Left ventricle myocardium inferior (tissue), 1 donor: ENCODE data around the gene SLC25A3. TPM values are rescaled to one million over a fixed set of nuclear protein-coding genes. Genes with fewer than 3 reads are reported as not detected.
A peak's percentile ranks its signal among the peaks of the same experiment; 100 is the strongest.

ENCODE experiments used
- DNase-seq: peaks from one replicate; pipeline ENCODE4 v3.0.0-alpha.2; 2020
- H3K27ac ChIP-seq: fragments of 200-600 bp; replicated peaks from 2 replicates; pipeline ENCODE4 v1.8.0; 2021
- H3K27me3 ChIP-seq: fragments of 200-600 bp; 2 replicates; pipeline ENCODE4 v1.8.0; 2021; ENCODE audit warnings: low read depth
- H3K36me3 ChIP-seq: fragments of 200-600 bp; 2 replicates; pipeline ENCODE4 v1.8.0; 2021
- H3K4me1 ChIP-seq: fragments of 200-600 bp; 2 replicates; pipeline ENCODE4 v1.8.0; 2021
- H3K4me3 ChIP-seq: fragments of 200-600 bp; 2 replicates; pipeline ENCODE4 v1.8.0; 2021; ENCODE audit warnings: mild to moderate bottlenecking, moderate library complexity
- H3K9me3 ChIP-seq: fragments of 200-600 bp; replicated peaks from 2 replicates; pipeline ENCODE4 v1.8.0; 2021
- CTCF ChIP-seq: fragments of 200-600 bp; IDR thresholded peaks from 2 replicates; pipeline ENCODE4 v1.8.0; 2021; ENCODE audit warnings: antibody characterized with exemption, mild to moderate bottlenecking, borderline replicate concordance
- intact Hi-C: fragments of 100-400 bp; cut with micrococcal nuclease; formaldehyde crosslinking; loops from one replicate; pipeline ENCODE4 v1.11.0; 2022
- total RNA-seq: library from RNA; stranded (reverse); fragmentation: NEBNext Ultra II Directional; extraction: Animal tissue kit (Norgen Biotek cat#: 25700); gene quantifications from one replicate; pipeline ENCODE4 v1.2.1, GENCODE V29; 2021
- donor health status: DM: no; HTN: yes; CAD: no; lungs with severe emphysema.

Gene SLC25A3
- total RNA-seq, 1 donor from 2014 or later: 1,638 TPM

- H3K36me3 ChIP-seq: peaks cover 29% of the 10 kb centered on the region
- no peak for DNase-seq
- H3K27me3 ChIP-seq: no peaks in the 10 kb centered on the region
- peak overlapping the region; percentile 91 for H3K4me3 ChIP-seq
- peaks cover 41% of the 10 kb centered on the region for H3K4me1 ChIP-seq
- H3K27ac ChIP-seq: peak overlapping the region; percentile 90
- intact Hi-C loops: loop anchor here (5.0 kb wide), 1 partner anchor 49 kb away; no protein-coding TSS in a partner anchor
- TF ChIP-seq CTCF: no peak
- no peaks in the 10 kb centered on the region for H3K9me3 ChIP-seq
These were observed 53.0 kb downstream of the SLC25A3 start for GRCh38 chr12:98646294-98647090.

GRCh38 chr12:98651328-98651727 lies 57.8 kb downstream of the SLC25A3 start:
- no peak for TF ChIP-seq CTCF
- intact Hi-C loops: loop anchor here (5.0 kb wide), 1 partner anchor 84 kb away; no protein-coding TSS in a partner anchor
- H3K36me3 ChIP-seq: peaks cover 29% of the 10 kb centered on the region

GRCh38 chr12:98653866-98654493 lies 60.5 kb downstream of the SLC25A3 start:
- Histone ChIP-seq H3K9me3 (no peaks in the 10 kb centered on the region), H3K36me3 (peaks cover 39% of the 10 kb centered on the region), H3K4me3 (no peak overlapping the region), H3K4me1 (no peaks in the 10 kb centered on the region), H3K27ac (no peak overlapping the region), H3K27me3 (no peaks in the 10 kb centered on the region)
- peak; percentile 70 for TF ChIP-seq CTCF
- DNase-seq: no peak
- intact Hi-C loops: loop anchor here (5.0 kb wide), 1 partner anchor 87 kb away; no protein-coding TSS in a partner anchor

More at GRCh38 chr12:98651328-98651727, 57.8 kb downstream of the SLC25A3 start:
- H3K27me3 ChIP-seq: no peaks in the 10 kb centered on the region
- peaks cover 13% of the 10 kb centered on the region for H3K4me1 ChIP-seq
- H3K27ac ChIP-seq: no peak overlapping the region
- DNase-seq: no peak
- H3K4me3 ChIP-seq: no peak overlapping the region
- no peaks in the 10 kb centered on the region for H3K9me3 ChIP-seq

Other genes with a start within 250 kb of the SLC25A3 start
- gene TMPO, start 78.1 kb upstream of the SLC25A3 start, total RNA-seq: 16.9 TPM
- 4.4 TPM for gene IKBIP, start 51.1 kb downstream of the SLC25A3 start, total RNA-seq
- 5.0 TPM for gene APAF1, start 51.6 kb downstream of the SLC25A3 start, total RNA-seq